GM23338 (cell line): ENCODE results near the gene ZCCHC24.

Source experiments
- CREB1 ChIP-seq: fragments of 250-450 bp; sonication (Bioruptor Pico); IDR thresholded peaks from 2 replicates; pipeline ENCODE4 v1.5.0; 2020; ENCODE audit warnings: low read depth, mild to moderate bottlenecking, moderate library complexity
- CTCF ChIP-seq, 2 experiments: fragments of 200-600 bp in 1 of 2; sonication (generic) in 1 of 2; conservative IDR thresholded peaks; 2 replicates each; pipeline versions ENCODE4 v1.5.1 to v1.6.1; 2016 to 2017; ENCODE audit warnings: antibody characterized with exemption in 2 of 2, low read depth in 2 of 2, mild to moderate bottlenecking in 2 of 2, moderate library complexity in 1 of 2
- ETS1 ChIP-seq: IDR thresholded peaks from 2 replicates; pipeline ENCODE4 v1.6.1; 2016; ENCODE audit warnings: antibody characterized with exemption
- EZH2 ChIP-seq: fragments of 200-600 bp; sonication (generic); IDR thresholded peaks from one replicate; pipeline ENCODE4 v1.8.0; 2017; ENCODE audit warnings: antibody characterized with exemption, mild to moderate bottlenecking, low read depth; ENCODE audit not compliant: unreplicated experiment
- EZH2phosphoT487 ChIP-seq: fragments of 200-600 bp; sonication (generic); IDR thresholded peaks from one replicate; pipeline ENCODE4 v1.8.1; 2018; ENCODE audit warnings: antibody characterized with exemption; ENCODE audit not compliant: unreplicated experiment
- NANOG ChIP-seq: IDR thresholded peaks from 2 replicates; pipeline ENCODE4 v1.6.1; 2016; ENCODE audit warnings: antibody characterized with exemption, borderline replicate concordance
- POLR2AphosphoS5 ChIP-seq: IDR thresholded peaks from 2 replicates; pipeline ENCODE4 v1.6.1; 2016; ENCODE audit warnings: antibody characterized with exemption, low read depth
- REST ChIP-seq: IDR thresholded peaks from one replicate; pipeline ENCODE4 v1.6.1; 2018; ENCODE audit warnings: antibody characterized with exemption; ENCODE audit not compliant: unreplicated experiment
- STAT1 ChIP-seq: IDR thresholded peaks from one replicate; pipeline ENCODE4 v1.6.1; 2016; ENCODE audit warnings: antibody characterized with exemption; ENCODE audit not compliant: unreplicated experiment
- ZNF114 ChIP-seq: fragments of 250-450 bp; sonication (Bioruptor Pico); IDR thresholded peaks from 2 replicates; pipeline ENCODE4 v1.5.0; 2020; ENCODE audit warnings: mild to moderate bottlenecking, moderate library complexity

- no peak for TF ChIP-seq CTCF (conservative IDR thresholded peaks at IDR 0.05; ENCODE audit: low read depth in 2 of 2)
- TF ChIP-seq REST: no peak
- no peak for TF ChIP-seq POLR2AphosphoS5
- no peak for TF ChIP-seq NANOG
- no peak for TF ChIP-seq EZH2
- no peak for TF ChIP-seq CREB1 (CRISPR knock-in tag)
- TF ChIP-seq EZH2phosphoT487: no peak
- TF ChIP-seq STAT1: no peak
- TF ChIP-seq ZNF114 (CRISPR knock-in tag): no peak
- TF ChIP-seq ETS1: no peak
These were observed 19.9 kb upstream of the ZCCHC24 start for GRCh38 chr10:79465341-79465740.
